SH-SY5Y (cell line): ENCODE data around the gene PPP1R12C.

Source experiments
- GATA2 ChIP-seq: IDR thresholded peaks from 2 replicates; pipeline ENCODE4 v1.6.1; 2011; ENCODE audit warnings: mild to moderate bottlenecking, low read depth, low read length
- GATA3 ChIP-seq: IDR thresholded peaks from 2 replicates; pipeline ENCODE4 v1.6.1; 2011; ENCODE audit warnings: low read depth, mild to moderate bottlenecking, low read length, moderate library complexity

Gene PPP1R12C

GRCh38 chr19:55132453-55133129 lies 15.2 kb upstream of the PPP1R12C start:
- TF ChIP-seq GATA3 (no peak), GATA2 (no peak)

DNA sequence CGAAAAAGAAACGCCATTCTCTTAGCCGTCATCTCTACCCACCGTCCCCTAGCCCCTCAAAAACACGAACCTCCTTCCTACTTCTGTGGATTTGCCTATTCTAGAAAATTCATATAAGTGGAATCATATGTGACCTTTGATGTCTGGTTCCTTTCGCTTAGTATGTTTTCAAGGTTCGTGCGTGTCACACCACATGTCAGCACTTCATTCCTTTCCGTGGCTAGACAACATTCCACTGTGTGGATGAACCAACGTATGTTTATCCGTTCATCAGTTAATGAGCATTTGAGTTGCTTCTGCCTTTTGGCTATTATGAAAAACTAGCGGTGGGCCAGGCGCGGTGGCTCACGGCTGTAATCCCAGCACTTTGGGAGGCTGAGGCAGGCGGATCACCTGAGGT lies 14.0 kb upstream of the PPP1R12C start:
- TF ChIP-seq GATA2 (no peak), GATA3 (no peak)

DNA sequence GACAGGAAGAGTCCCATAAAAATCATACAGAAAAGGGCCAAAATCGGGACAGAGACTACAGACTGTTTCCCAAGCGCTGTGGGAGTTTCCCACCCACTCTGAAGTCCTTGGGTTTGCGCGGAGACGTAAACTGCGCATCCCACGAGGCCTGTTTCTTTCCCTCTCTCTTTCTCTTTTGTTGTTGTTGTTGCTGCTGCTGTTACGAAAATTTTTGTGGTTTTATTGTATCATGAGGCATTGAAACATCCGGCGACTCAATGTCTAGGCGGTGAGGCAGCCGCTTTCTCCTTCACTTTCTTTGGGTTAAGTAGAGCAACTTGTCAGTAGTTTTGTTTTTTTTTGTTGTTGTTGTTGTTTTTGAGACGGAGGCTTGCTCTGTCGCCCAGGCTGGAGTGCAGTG lies 1.6 kb upstream of the PPP1R12C start:
- TF ChIP-seq GATA2, result no peak

DNA sequence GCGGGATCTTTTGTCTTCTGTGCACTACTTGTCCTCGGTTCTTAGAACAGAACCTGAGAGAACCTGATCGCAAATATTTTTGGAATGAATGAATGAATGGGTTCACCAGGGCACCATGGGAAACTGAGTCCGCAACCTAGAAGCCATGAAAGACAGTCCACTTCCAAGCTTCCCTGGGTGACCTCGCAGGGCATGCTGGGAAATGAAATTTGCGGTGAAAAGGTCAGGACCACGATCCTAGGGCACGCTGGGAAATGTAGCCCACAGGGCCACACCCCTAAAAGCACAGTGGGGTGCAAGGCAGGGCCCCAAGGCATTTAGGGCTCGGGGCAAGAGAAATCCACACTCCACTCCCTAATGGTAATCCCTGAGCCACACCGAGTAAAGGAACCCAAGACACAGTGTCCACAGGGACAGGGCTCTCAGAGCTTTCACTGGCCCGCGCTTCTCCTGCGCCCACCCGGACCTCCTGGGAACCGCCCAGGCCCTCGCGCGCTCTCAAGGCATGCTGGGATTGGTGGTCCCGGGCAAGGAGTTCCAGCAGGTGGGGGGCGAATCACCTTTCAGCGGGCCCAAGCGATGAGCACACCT lies 1.1 kb upstream of the PPP1R12C start:
- TF ChIP-seq GATA2 (no peak), GATA3 (no peak)

GRCh38 chr19:55117663-55118391 lies 390 bp upstream of the PPP1R12C start:
- TF ChIP-seq GATA2 (no peak), GATA3 (no peak)

DNA sequence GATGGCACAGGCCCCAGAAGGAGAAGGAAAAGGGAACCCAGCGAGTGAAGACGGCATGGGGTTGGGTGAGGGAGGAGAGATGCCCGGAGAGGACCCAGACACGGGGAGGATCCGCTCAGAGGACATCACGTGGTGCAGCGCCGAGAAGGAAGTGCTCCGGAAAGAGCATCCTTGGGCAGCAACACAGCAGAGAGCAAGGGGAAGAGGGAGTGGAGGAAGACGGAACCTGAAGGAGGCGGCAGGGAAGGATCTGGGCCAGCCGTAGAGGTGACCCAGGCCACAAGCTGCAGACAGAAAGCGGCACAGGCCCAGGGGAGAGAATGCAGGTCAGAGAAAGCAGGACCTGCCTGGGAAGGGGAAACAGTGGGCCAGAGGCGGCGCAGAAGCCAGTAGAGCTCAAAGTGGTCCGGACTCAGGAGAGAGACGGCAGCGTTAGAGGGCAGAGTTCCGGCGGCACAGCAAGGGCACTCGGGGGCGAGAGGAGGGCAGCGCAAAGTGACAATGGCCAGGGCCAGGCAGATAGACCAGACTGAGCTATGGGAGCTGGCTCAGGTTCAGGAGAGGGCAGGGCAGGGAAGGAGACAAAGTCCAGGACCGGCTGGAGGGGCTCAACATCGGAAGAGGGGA lies 1.1 kb downstream of the PPP1R12C start:
- TF ChIP-seq GATA3 (no peak), GATA2 (no peak)

GRCh38 chr19:55115446-55116065 lies 1.9 kb downstream of the PPP1R12C start:
- TF ChIP-seq GATA3, result no peak
- no peak for TF ChIP-seq GATA2

GRCh38 chr19:55114566-55115145 lies 2.8 kb downstream of the PPP1R12C start:
- TF ChIP-seq GATA3 (no peak), GATA2 (no peak)

- no peak for TF ChIP-seq GATA3
Observed at GRCh38 chr19:55113570-55114039, 3.8 kb downstream of the PPP1R12C start.

GRCh38 chr19:55112777-55113569 lies 4.5 kb downstream of the PPP1R12C start:
- TF ChIP-seq GATA2, result no peak
- TF ChIP-seq GATA3, result no peak

DNA sequence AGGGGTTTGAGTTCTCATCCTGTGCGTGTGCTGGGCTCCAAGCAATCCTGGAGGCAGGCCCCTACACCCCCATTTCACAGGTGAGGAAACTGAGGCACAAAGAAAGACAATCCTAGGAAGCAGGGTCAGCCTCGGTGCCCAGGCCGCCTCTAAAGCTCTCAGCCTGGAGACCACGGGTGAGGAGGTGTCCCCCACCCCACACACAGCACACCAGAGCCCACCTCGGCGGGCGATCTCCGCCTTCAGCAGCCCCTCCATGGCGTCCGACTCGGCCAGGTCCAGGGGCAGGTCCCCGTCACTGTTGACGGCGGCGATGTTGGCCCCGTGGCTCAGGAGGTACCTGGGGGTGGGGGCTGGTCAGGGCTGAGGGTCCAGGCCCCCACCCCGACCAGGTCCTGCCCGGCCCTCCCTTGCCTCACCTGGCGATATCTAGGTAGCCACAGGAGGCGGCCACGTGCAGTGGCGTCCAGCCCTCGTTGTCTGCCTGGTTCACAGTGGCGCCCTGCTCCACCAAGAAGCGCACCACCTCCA lies 5.1 kb downstream of the PPP1R12C start:
- no peak for TF ChIP-seq GATA3
- no peak for TF ChIP-seq GATA2

GRCh38 chr19:55111238-55111831 lies 6.1 kb downstream of the PPP1R12C start:
- TF ChIP-seq GATA3 (no peak), GATA2 (no peak)
